Ishikawa (cell line): ENCODE data around the gene CTTNBP2.

Experiments used
- CEBPB ChIP-seq: IDR thresholded peaks from 2 replicates; pipeline ENCODE4 v1.6.1; 2012
- CREB1 ChIP-seq: IDR thresholded peaks from 2 replicates; pipeline ENCODE4 v1.6.1; 2012; ENCODE audit warnings: low read depth
- EGR1 ChIP-seq: IDR thresholded peaks from 2 replicates; pipeline ENCODE4 v1.6.1; 2012
- EP300 ChIP-seq: IDR thresholded peaks from 2 replicates; pipeline ENCODE4 v1.6.1; 2012; ENCODE audit warnings: borderline replicate concordance
- FOXM1 ChIP-seq: IDR thresholded peaks from 2 replicates; pipeline ENCODE4 v1.6.1; 2012; ENCODE audit warnings: low read depth, borderline replicate concordance
- NFIC ChIP-seq: IDR thresholded peaks from 2 replicates; pipeline ENCODE4 v1.6.1; 2012
- RAD21 ChIP-seq: IDR thresholded peaks from 2 replicates; pipeline ENCODE4 v1.6.1; 2012; ENCODE audit warnings: low read depth
- TAF1 ChIP-seq: IDR thresholded peaks from 2 replicates; pipeline ENCODE4 v1.6.1; 2012; ENCODE audit warnings: low read depth, mild to moderate bottlenecking
- TCF12 ChIP-seq: IDR thresholded peaks from 2 replicates; pipeline ENCODE4 v1.6.1; 2012; ENCODE audit warnings: low read depth
- TEAD4 ChIP-seq: IDR thresholded peaks from 2 replicates; pipeline ENCODE4 v1.6.1; 2012
- YY1 ChIP-seq: IDR thresholded peaks from 2 replicates; pipeline ENCODE4 v1.6.1; 2012; ENCODE audit warnings: low read depth
- ZBTB7A ChIP-seq: IDR thresholded peaks from 2 replicates; pipeline ENCODE4 v1.6.1; 2012; ENCODE audit warnings: low read depth
- TF ChIP-seq, protein P1 (sequence below): IDR thresholded peaks from 2 replicates; pipeline ENCODE4 v1.6.1; 2012
- TF ChIP-seq, protein P2 (sequence below): IDR thresholded peaks from 2 replicates; pipeline ENCODE4 v1.6.1; 2012; ENCODE audit warnings: low read depth, mild to moderate bottlenecking
- TF ChIP-seq, protein P3 (sequence below): IDR thresholded peaks from 2 replicates; pipeline ENCODE4 v1.6.1; 2012

Gene CTTNBP2

DNA sequence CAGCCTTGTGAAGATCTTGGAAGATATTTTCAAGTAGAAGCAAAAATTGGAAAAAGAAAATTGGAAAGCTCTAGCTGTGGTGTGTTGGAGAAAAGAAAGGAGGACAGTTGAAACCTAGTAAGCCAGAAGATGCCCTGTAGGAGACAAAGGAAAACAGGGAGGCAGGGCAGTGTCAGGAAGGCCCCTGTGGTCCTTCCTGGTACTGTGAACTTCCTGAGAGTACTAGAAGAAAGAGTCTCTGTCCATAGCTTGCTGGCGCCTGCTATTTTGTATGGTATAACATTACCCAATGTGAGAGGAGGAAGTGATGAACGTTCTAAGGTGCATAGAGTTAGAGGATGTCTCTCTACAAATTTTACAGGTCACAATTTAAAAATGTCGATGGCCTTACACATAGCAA, 183.1 kb downstream of the CTTNBP2 start:
- no peak for TF ChIP-seq EP300
- TF ChIP-seq, protein P1, sequence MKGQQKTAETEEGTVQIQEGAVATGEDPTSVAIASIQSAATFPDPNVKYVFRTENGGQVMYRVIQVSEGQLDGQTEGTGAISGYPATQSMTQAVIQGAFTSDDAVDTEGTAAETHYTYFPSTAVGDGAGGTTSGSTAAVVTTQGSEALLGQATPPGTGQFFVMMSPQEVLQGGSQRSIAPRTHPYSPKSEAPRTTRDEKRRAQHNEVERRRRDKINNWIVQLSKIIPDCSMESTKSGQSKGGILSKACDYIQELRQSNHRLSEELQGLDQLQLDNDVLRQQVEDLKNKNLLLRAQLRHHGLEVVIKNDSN: no peak
- no peak for TF ChIP-seq NFIC
- TF ChIP-seq TCF12: no peak
- TF ChIP-seq, protein P2, sequence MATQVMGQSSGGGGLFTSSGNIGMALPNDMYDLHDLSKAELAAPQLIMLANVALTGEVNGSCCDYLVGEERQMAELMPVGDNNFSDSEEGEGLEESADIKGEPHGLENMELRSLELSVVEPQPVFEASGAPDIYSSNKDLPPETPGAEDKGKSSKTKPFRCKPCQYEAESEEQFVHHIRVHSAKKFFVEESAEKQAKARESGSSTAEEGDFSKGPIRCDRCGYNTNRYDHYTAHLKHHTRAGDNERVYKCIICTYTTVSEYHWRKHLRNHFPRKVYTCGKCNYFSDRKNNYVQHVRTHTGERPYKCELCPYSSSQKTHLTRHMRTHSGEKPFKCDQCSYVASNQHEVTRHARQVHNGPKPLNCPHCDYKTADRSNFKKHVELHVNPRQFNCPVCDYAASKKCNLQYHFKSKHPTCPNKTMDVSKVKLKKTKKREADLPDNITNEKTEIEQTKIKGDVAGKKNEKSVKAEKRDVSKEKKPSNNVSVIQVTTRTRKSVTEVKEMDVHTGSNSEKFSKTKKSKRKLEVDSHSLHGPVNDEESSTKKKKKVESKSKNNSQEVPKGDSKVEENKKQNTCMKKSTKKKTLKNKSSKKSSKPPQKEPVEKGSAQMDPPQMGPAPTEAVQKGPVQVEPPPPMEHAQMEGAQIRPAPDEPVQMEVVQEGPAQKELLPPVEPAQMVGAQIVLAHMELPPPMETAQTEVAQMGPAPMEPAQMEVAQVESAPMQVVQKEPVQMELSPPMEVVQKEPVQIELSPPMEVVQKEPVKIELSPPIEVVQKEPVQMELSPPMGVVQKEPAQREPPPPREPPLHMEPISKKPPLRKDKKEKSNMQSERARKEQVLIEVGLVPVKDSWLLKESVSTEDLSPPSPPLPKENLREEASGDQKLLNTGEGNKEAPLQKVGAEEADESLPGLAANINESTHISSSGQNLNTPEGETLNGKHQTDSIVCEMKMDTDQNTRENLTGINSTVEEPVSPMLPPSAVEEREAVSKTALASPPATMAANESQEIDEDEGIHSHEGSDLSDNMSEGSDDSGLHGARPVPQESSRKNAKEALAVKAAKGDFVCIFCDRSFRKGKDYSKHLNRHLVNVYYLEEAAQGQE: no peak
- TF ChIP-seq, protein P3, sequence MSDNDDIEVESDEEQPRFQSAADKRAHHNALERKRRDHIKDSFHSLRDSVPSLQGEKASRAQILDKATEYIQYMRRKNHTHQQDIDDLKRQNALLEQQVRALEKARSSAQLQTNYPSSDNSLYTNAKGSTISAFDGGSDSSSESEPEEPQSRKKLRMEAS: no peak
- TF ChIP-seq CEBPB: no peak
- no peak for TF ChIP-seq EGR1
- no peak for TF ChIP-seq FOXM1
- no peak for TF ChIP-seq RAD21
- TF ChIP-seq YY1: no peak
- TF ChIP-seq ZBTB7A: no peak

DNA sequence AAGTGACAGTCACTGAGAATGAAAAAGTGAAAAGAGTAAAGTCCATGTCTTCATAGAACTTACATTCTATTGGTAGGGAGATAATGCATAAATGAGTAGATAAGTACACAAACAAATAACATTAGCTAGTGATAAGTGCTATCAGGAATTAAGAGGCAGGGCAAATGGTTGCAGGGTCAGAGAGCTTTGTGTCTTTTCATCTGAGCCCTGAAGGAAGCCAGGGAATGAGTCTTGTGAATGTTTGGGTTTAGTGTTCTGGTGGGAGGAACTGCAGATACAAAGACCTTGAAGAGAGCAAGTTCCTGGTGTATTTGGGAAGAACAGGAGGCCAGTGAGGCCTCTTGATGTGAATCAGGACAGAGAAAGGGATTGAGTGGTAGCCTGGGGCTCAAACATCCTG, 183.8 kb downstream of the CTTNBP2 start:
- TF ChIP-seq YY1 (no peak), TEAD4 (no peak), TAF1 (no peak), CEBPB (no peak), ZBTB7A (no peak), CREB1 (no peak), EGR1 (no peak), RAD21 (no peak), NFIC (no peak), FOXM1 (no peak), EP300 (no peak), TCF12 (no peak)
- TF ChIP-seq, protein P3: no peak
- TF ChIP-seq, protein P1: no peak
- TF ChIP-seq, protein P2: no peak

DNA sequence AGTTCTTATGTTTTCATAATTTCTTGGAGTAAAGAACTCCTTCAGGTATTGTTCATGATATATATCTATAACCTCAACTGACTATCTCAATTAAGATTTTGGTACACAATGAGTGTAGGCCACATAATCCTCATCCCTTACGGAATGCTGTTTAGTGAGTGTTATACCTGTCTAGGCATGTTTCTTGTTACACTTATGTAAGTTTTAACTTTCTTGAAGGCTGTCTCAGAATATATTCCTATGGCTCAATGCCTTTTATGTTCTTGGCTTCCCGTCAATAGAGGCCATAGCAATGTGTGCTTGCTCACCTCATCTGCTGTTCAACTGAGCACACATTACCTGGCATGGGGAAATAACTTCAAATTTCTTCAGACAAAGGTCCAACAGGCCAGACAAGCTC, 185.1 kb downstream of the CTTNBP2 start:
- TF ChIP-seq, protein P1: no peak
- TF ChIP-seq YY1: no peak
- TF ChIP-seq, protein P3: no peak
- no peak for TF ChIP-seq ZBTB7A
- TF ChIP-seq TCF12: no peak

DNA sequence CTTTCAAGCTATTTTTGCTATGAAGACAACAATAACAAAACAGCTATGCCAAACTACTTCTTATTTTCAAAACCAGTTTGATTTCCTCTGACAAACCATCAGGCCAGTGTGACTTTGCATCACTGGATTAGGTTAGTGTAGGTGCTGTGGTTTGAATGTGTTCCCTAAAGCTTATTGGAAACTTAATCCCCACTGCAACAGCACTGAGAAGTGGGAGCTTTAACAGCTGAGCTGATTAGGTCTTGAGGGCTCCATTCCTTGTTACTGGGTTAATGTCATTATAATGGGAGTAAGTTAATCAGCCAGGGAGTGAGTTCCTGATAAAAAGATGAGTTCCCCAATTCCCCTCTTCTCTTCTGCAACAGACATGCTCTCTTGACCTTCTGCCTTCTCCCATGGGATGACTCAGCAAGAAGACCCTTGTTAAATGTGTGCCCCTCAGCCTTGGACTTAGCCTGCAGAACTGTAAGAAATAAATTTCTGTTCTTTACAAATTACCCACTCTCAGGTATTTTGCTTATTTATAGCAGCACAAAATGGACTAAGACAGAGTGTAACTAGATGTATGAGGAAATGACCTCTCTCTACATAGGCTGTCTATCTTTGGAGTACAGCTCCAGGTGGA, 186.8 kb downstream of the CTTNBP2 start:
- TF ChIP-seq ZBTB7A (no peak), CREB1 (no peak), TCF12 (no peak), TAF1 (no peak), CEBPB (no peak)
- TF ChIP-seq, protein P1: no peak
- TF ChIP-seq, protein P3: no peak

DNA sequence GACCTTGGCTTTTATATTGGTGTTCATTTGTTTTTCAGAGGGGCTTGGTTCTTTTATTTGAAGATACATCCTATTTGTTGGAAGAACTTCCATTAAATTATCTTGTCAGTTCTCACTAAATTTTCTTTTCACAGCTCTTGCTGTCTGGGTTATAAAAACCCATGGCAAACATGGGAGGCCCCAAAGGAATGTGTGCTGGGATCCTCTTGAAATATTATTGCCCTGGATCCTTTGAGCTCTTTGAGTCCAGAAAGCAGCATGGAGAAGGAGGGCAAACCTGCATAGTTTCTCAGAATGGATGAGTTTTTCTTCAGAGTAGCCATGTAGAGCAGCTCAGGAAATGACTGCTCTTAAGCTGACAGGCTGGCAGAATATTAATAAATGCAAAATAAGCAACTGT, 187.4 kb downstream of the CTTNBP2 start:
- TF ChIP-seq, protein P2: no peak
- TF ChIP-seq TAF1: no peak
- TF ChIP-seq, protein P3: no peak
- TF ChIP-seq YY1: no peak
- TF ChIP-seq ZBTB7A: no peak
- no peak for TF ChIP-seq CEBPB
- TF ChIP-seq CREB1: no peak
